Caco-2 (cell line): Measurements from ENCODE around the gene LRRTM4. TPM values are rescaled to one million over a fixed set of nuclear protein-coding genes. Genes with fewer than 3 reads are reported as not detected.
"Not testable (repeated sequence)": the region's sequence is repeated elsewhere in the genome, so short reads cannot be mapped to it uniquely, and the experiment has no call there.

ENCODE experiments used
- BruUV-seq: library from RNA; stranded (reverse); fragments of 400-500 nt; replicated peaks from 2 replicates; lab custom pipeline; 2021; lab: Mats Ljungman, UMichigan
- CTCF ChIA-PET: fragments of 300-600 bp; sonication (Branson Sonifier 250); formaldehyde crosslinking; loops from one replicate; lab custom pipeline; 2022; ENCODE audit warnings: antibody characterized with exemption; lab: Charles Lee
- POLR2A ChIA-PET: fragments of 300-600 bp; sonication (Branson Sonifier 250); formaldehyde crosslinking; loops from one replicate; lab custom pipeline; 2022; ENCODE audit warnings: antibody characterized with exemption; lab: Charles Lee
- DNase-seq, 2 experiments: peaks; one replicate each; pipeline versions ENCODE4 v3.0.0 to v3.0.0-alpha.2; 2020 to 2022
- H3K27me3 ChIP-seq: replicated peaks from 2 replicates; pipeline ENCODE4 v1.6.0; 2011; ENCODE audit warnings: low read length; ENCODE audit not compliant: control insufficient read depth, insufficient read depth
- H3K36me3 ChIP-seq: 2 replicates; pipeline ENCODE4 v1.5.1; 2011; ENCODE audit warnings: low read length; ENCODE audit not compliant: control insufficient read depth, insufficient read depth
- H3K4me1 ChIP-seq: fragments of 250-450 bp; sonication (Bioruptor Pico); 2 replicates; pipeline ENCODE4 v1.5.1; 2020; ENCODE audit warnings: mild to moderate bottlenecking
- H3K4me3 ChIP-seq: 2 replicates; pipeline ENCODE4 v1.5.1; 2011; ENCODE audit warnings: low read depth, mild to moderate bottlenecking, control low read depth, low read length
- H3K9me3 ChIP-seq: fragments of 250-450 bp; sonication (Bioruptor Pico); 2 replicates; pipeline ENCODE4 v1.5.1; 2020; ENCODE audit warnings: mild to moderate bottlenecking, moderate library complexity
- H3K27ac Mint-ChIP-seq: one replicate; pipeline ENCODE4 v1.8.0; 2022; ENCODE audit warnings: mixed read lengths; ENCODE audit not compliant: unreplicated experiment
- H3K27me3 Mint-ChIP-seq: one replicate; pipeline ENCODE4 v1.8.0; 2022; ENCODE audit warnings: mixed read lengths; ENCODE audit not compliant: insufficient read depth, unreplicated experiment
- H3K36me3 Mint-ChIP-seq: one replicate; pipeline ENCODE4 v1.8.0; 2022; ENCODE audit warnings: mild to moderate bottlenecking, mixed read lengths; ENCODE audit not compliant: insufficient read depth, unreplicated experiment
- H3K4me1 Mint-ChIP-seq: one replicate; pipeline ENCODE4 v1.8.0; 2022; ENCODE audit warnings: low read depth, mixed read lengths; ENCODE audit not compliant: unreplicated experiment
- H3K4me3 Mint-ChIP-seq: one replicate; pipeline ENCODE4 v1.8.0; 2022; ENCODE audit warnings: mild to moderate bottlenecking, moderate library complexity, mixed read lengths; ENCODE audit not compliant: unreplicated experiment
- H3K9me3 Mint-ChIP-seq: one replicate; pipeline ENCODE4 v1.8.0; 2022; ENCODE audit warnings: mixed read lengths; ENCODE audit not compliant: unreplicated experiment
- CTCF ChIP-seq, 2 experiments: fragments of 200-600 bp in 1 of 2; IDR thresholded peaks; 1 replicate in 1 of 2; 2 replicates in 1 of 2; pipeline versions ENCODE4 v1.5.1 to v1.8.0; 2011 to 2022; ENCODE audit warnings: antibody characterized with exemption in 1 of 2, control low read depth in 1 of 2, inconsistent platforms in 1 of 2, low read depth in 1 of 2, low read length in 1 of 2, mild to moderate bottlenecking in 1 of 2, moderate library complexity in 1 of 2; ENCODE audit not compliant: insufficient read depth in 1 of 2, severe bottlenecking in 1 of 2, unreplicated experiment in 1 of 2
- intact Hi-C: fragments of 100-400 bp; cut with micrococcal nuclease; formaldehyde crosslinking; loops from one replicate; pipeline ENCODE4 v1.10.0; 2022; ENCODE audit not compliant: unreplicated experiment
- total RNA-seq: library from RNA; stranded (reverse); gene quantifications from 2 replicates; pipeline ENCODE4 v1.2.3, GENCODE V29; 2022

The LRRTM4 gene
- total RNA-seq, 1 experiment from 2014 or later, result 0.32 TPM

GRCh38 chr2:77101796-77102452 is 420.3 kb downstream of the LRRTM4 start:
- H3K36me3 Mint-ChIP-seq, result no peaks in the 10 kb centered on the region
- H3K27ac Mint-ChIP-seq, result no peak overlapping the region
- H3K9me3 ChIP-seq, result no peaks in the 10 kb centered on the region
- ChIA-PET CTCF (no interaction called here), POLR2A (no interaction called here)
- no peak for DNase-seq
- H3K36me3 ChIP-seq, result no peaks in the 10 kb centered on the region
- no peak overlapping the region for H3K4me3 Mint-ChIP-seq
- H3K27me3 ChIP-seq, result no peaks in the 10 kb centered on the region
- intact Hi-C loops, result no loop called here
- H3K9me3 Mint-ChIP-seq, result no peaks in the 10 kb centered on the region
- BruUV-seq, result no TSS peak
- peaks cover 4% of the 10 kb centered on the region for H3K27me3 Mint-ChIP-seq
- H3K4me3 ChIP-seq, result no peak overlapping the region
- no peak for TF ChIP-seq CTCF (IDR thresholded peaks at IDR 0.05; ENCODE audit: insufficient read depth in 1 of 2, low read depth in 1 of 2, low read length in 1 of 2, severe bottlenecking in 1 of 2, unreplicated experiment in 1 of 2)
- no peaks in the 10 kb centered on the region for H3K4me1 Mint-ChIP-seq
- no peaks in the 10 kb centered on the region for H3K4me1 ChIP-seq

DNA sequence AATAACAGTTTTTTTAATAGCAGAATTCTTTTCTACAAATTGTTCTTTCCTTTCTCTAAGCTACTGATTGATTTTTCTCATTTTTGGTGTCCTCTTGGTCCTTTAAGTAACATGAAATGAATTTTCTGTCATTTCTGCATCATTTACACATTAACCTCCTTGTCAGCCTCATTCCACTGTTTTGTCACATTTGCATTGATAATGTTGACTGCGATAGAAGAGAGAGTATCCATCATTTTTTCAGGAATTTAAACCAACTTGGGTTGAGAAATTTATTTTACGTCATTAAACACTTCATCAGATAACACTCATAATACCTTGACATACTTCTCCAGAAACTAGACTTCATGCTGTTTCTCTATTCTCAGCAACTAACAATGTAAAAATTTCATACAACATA is 422.2 kb downstream of the LRRTM4 start:
- no peak for TF ChIP-seq CTCF (IDR thresholded peaks at IDR 0.05; ENCODE audit: insufficient read depth in 1 of 2, low read depth in 1 of 2, low read length in 1 of 2, severe bottlenecking in 1 of 2, unreplicated experiment in 1 of 2)
- Histone ChIP-seq H3K36me3 (no peaks in the 10 kb centered on the region), H3K9me3 (no peaks in the 10 kb centered on the region), H3K27me3 (no peaks in the 10 kb centered on the region), H3K4me3 (no peak overlapping the region), H3K4me1 (no peaks in the 10 kb centered on the region)
- intact Hi-C loops, result no loop called here
- no peaks in the 10 kb centered on the region for H3K9me3 Mint-ChIP-seq
- ChIA-PET CTCF (no interaction called here), POLR2A (no interaction called here)
- no peaks in the 10 kb centered on the region for H3K36me3 Mint-ChIP-seq
- H3K4me3 Mint-ChIP-seq, result no peak overlapping the region
- no peaks in the 10 kb centered on the region for H3K4me1 Mint-ChIP-seq
- H3K27me3 Mint-ChIP-seq, result peaks cover 4% of the 10 kb centered on the region
- no peak overlapping the region for H3K27ac Mint-ChIP-seq
- BruUV-seq, result no TSS peak
- DNase-seq, result no peak

GRCh38 chr2:77095525-77095924 is 426.7 kb downstream of the LRRTM4 start:
- H3K9me3 ChIP-seq, intact Hi-C loops, H3K4me1 ChIP-seq, H3K4me3 Mint-ChIP-seq, H3K4me1 Mint-ChIP-seq, H3K9me3 Mint-ChIP-seq, H3K27me3 ChIP-seq, POLR2A ChIA-PET, H3K27ac Mint-ChIP-seq, CTCF ChIA-PET, BruUV-seq, H3K27me3 Mint-ChIP-seq, H3K36me3 ChIP-seq, DNase-seq, H3K36me3 Mint-ChIP-seq, H3K4me3 ChIP-seq: not testable (repeated sequence)
